Endothelial cell of umbilical vein (primary cell): Measurements from ENCODE around the gene RTN4. TPM values are rescaled to one million over a fixed set of nuclear protein-coding genes. Genes with fewer than 3 reads are reported as not detected.

Source experiments
- BruUV-seq: library from RNA; stranded (reverse); fragments of 400-500 nt; replicated peaks from 2 replicates; lab custom pipeline; 2021; lab: Mats Ljungman, UMichigan
- CTCF ChIA-PET: fragments of 300-600, 350-600 bp; sonication (Branson Sonifier 250); formaldehyde crosslinking; loops from one replicate; lab custom pipeline; 2021; ENCODE audit warnings: antibody characterized with exemption, inconsistent platforms; lab: Charles Lee
- POLR2A ChIA-PET: fragments of 300-600, 350-600 bp; sonication (Branson Sonifier 250); formaldehyde crosslinking; loops from one replicate; lab custom pipeline; 2021; ENCODE audit warnings: antibody characterized with exemption, inconsistent platforms; lab: Charles Lee
- DNase-seq: peaks from one replicate; pipeline ENCODE4 v3.0.0-alpha.2; 2011; ENCODE audit warnings: low read depth, low spot score
- FAIRE-seq: peaks from 2 replicates; lab custom pipeline; 2011; peaks lifted over from hg19 to GRCh38; lab: Jason Lieb, UNC
- H2AFZ ChIP-seq: 2 replicates; pipeline ENCODE4 v1.6.0; 2012; ENCODE audit warnings: low read depth, low read length, control low read depth, inconsistent platforms
- H3K27ac ChIP-seq: 2 replicates; pipeline ENCODE4 v1.5.1; 2011; ENCODE audit warnings: low read depth, mild to moderate bottlenecking, control low read depth, low read length, moderate library complexity; ENCODE audit not compliant: insufficient read depth
- H3K27me3 ChIP-seq, 2 experiments: 2 replicates each; pipeline versions ENCODE4 v1.6.0 to v1.6.1; 2011; ENCODE audit warnings: low read length in 2 of 2, mixed read lengths in 1 of 2; ENCODE audit not compliant: control insufficient read depth in 2 of 2, insufficient read depth in 2 of 2
- H3K36me3 ChIP-seq, 2 experiments: 2 replicates in 1 of 2; 3 replicates in 1 of 2; pipeline ENCODE4 v1.5.1; 2011; ENCODE audit warnings: low read length in 2 of 2, mild to moderate bottlenecking in 1 of 2, moderate library complexity in 1 of 2; ENCODE audit not compliant: control insufficient read depth in 2 of 2, insufficient read depth in 2 of 2; ENCODE audit errors: extremely low read depth in 1 of 2
- H3K4me1 ChIP-seq: 3 replicates; pipeline ENCODE4 v1.5.1; 2011; ENCODE audit warnings: mild to moderate bottlenecking, low read length; ENCODE audit not compliant: control insufficient read depth, insufficient read depth; ENCODE audit errors: extremely low read depth
- H3K4me2 ChIP-seq: 2 replicates; pipeline ENCODE4 v1.6.1; 2011; ENCODE audit warnings: low read length, control low read depth, mixed read lengths; ENCODE audit not compliant: insufficient read depth
- H3K4me3 ChIP-seq, 3 experiments: fragments of 200-600 bp in 1 of 3; sonication (generic), shearing (Covaris generic) in 1 of 3; replicated peaks in 1 of 3; 2 replicates each; pipeline ENCODE4 v1.5.1; 2011 to 2016; ENCODE audit warnings: control low read depth in 3 of 3, low read length in 3 of 3, mild to moderate bottlenecking in 2 of 3, inconsistent platforms in 1 of 3, low read depth in 1 of 3, moderate library complexity in 1 of 3; ENCODE audit not compliant: insufficient read depth in 1 of 3
- H3K79me2 ChIP-seq: 2 replicates; pipeline ENCODE4 v1.6.0; 2012; ENCODE audit warnings: low read length, inconsistent platforms; ENCODE audit not compliant: control insufficient read depth, insufficient read depth
- H3K9ac ChIP-seq: replicated peaks from 2 replicates; pipeline ENCODE3; 2011; ENCODE audit warnings: low read length, control low read depth; ENCODE audit not compliant: insufficient read depth; ENCODE audit errors: extremely low read depth
- H3K9me1 ChIP-seq: replicated peaks from 3 replicates; pipeline ENCODE4 v1.6.0; 2011; ENCODE audit warnings: mild to moderate bottlenecking, low read length; ENCODE audit not compliant: control insufficient read depth, insufficient read depth; ENCODE audit errors: extremely low read depth
- H3K9me3 ChIP-seq: replicated peaks from 2 replicates; pipeline ENCODE4 v1.5.1; 2012; ENCODE audit warnings: low read length, inconsistent platforms; ENCODE audit not compliant: control insufficient read depth, insufficient read depth
- H4K20me1 ChIP-seq: replicated peaks from 2 replicates; pipeline ENCODE3; 2011; ENCODE audit warnings: mild to moderate bottlenecking, low read length; ENCODE audit not compliant: control insufficient read depth, insufficient read depth; ENCODE audit errors: extremely low read depth
- CTCF ChIP-seq, 2 donors: IDR thresholded peaks; 1 replicate in 1 of 2; 2 replicates in 1 of 2; pipeline ENCODE4 v1.5.1; 2011; ENCODE audit warnings: low read length in 2 of 2, mild to moderate bottlenecking in 2 of 2, moderate library complexity in 2 of 2, control low read depth in 1 of 2, inconsistent platforms in 1 of 2, low read depth in 1 of 2; ENCODE audit not compliant: insufficient read depth in 1 of 2; ENCODE audit errors: extremely low read depth in 1 of 2
- EZH2 ChIP-seq: IDR thresholded peaks from 2 replicates; pipeline ENCODE4 v1.6.1; 2012; ENCODE audit warnings: borderline replicate concordance, low read depth, mild to moderate bottlenecking, moderate library complexity, low read length, inconsistent platforms; ENCODE audit not compliant: severe bottlenecking
- FOS ChIP-seq: IDR thresholded peaks from 2 replicates; pipeline ENCODE4 v1.6.1; 2011; ENCODE audit warnings: mild to moderate bottlenecking, low read length, moderate library complexity, borderline replicate concordance; ENCODE audit not compliant: insufficient read depth
- GATA2 ChIP-seq: IDR thresholded peaks from 2 replicates; pipeline ENCODE4 v1.7.0; 2011; ENCODE audit warnings: low read depth, mild to moderate bottlenecking, moderate library complexity, mixed read lengths, low read length; ENCODE audit not compliant: insufficient read length, insufficient read depth
- JUN ChIP-seq: IDR thresholded peaks from 2 replicates; pipeline ENCODE4 v1.6.1; 2011; ENCODE audit warnings: borderline replicate concordance, low read depth; ENCODE audit not compliant: insufficient read length, insufficient read depth
- MAX ChIP-seq: IDR thresholded peaks from 2 replicates; pipeline ENCODE4 v1.6.1; 2011; ENCODE audit not compliant: insufficient read depth, insufficient read length
- MYC ChIP-seq: IDR thresholded peaks from one replicate; pipeline ENCODE4 v1.6.1; 2011; ENCODE audit warnings: mild to moderate bottlenecking, low read depth, low read length
- POLR2A ChIP-seq: IDR thresholded peaks from 2 replicates; pipeline ENCODE4 v1.6.1; 2012; ENCODE audit warnings: low read depth, mild to moderate bottlenecking, control low read depth, low read length
- POLR2AphosphoS5 ChIP-seq: IDR thresholded peaks from 2 replicates; pipeline ENCODE4 v1.6.1; 2012; ENCODE audit warnings: low read depth, mild to moderate bottlenecking, control low read depth, low read length, moderate library complexity; ENCODE audit not compliant: insufficient read depth
- dilution Hi-C: fragments of 300-500 bp; cut with MboI; formaldehyde crosslinking; loops from one replicate; pipeline ENCODE4 v1.15.0; 2019; ENCODE audit warnings: low sequenced_read_pairs; ENCODE audit not compliant: extremely low pct_ligation_motif_present
- intact Hi-C: fragments of 100-400 bp; cut with micrococcal nuclease; formaldehyde crosslinking; loops from one replicate; pipeline ENCODE4 v1.10.0; 2022
- polyA plus RNA-seq, 4 experiments: library from polyadenylated mRNA; depleted of rRNA in 3 of 4; stranded (reverse) in 3 of 4; unstranded in 1 of 4; fragments of >200 nt; gene quantifications; 2 replicates each; pipeline versions ENCODE4 v1.2.1 to v1.2.3, GENCODE V29; 2011 to 2012; ENCODE audit warnings: missing spikeins in 1 of 4
- total RNA-seq: library from RNA; stranded (reverse); gene quantifications from 2 replicates; pipeline ENCODE4 v1.2.3, GENCODE V29; 2021

RTN4 gene
- total and polyA plus RNA-seq, 2 donors (not counting 3 experiments of a cell fraction or from before 2014, with no cell fraction given), result 253 to 486 TPM

- Histone ChIP-seq H3K27ac (peak overlapping the region; percentile 97), H2AFZ (no peak overlapping the region), H3K79me2 (peaks cover 31% of the 10 kb centered on the region), H3K27me3 (no peaks in the 10 kb centered on the region), H4K20me1 (peaks cover 3% of the 10 kb centered on the region), H3K4me3 (peak overlapping the region in 1 of 3 experiments; percentile 72), H3K36me3 (no peaks in the 10 kb centered on the region), H3K4me1 (peaks cover 21% of the 10 kb centered on the region), H3K9me3 (no peaks in the 10 kb centered on the region), H3K9ac (peak overlapping the region; percentile 97), H3K9me1 (no peaks in the 10 kb centered on the region), H3K4me2 (peak overlapping the region; percentile 93)
- BruUV-seq, result no TSS peak
- POLR2A ChIA-PET, result no interaction called here
- DNase-seq (no peak), FAIRE-seq (no peak)
- dilution Hi-C loops, result no loop called here
- TF ChIP-seq EZH2 (no peak), JUN (no peak), POLR2AphosphoS5 (no peak), FOS (no peak), CTCF (IDR thresholded peaks at IDR 0.05; ENCODE audit: extremely low read depth in 1 of 2, insufficient read depth in 1 of 2, low read depth in 1 of 2, low read length in 2 of 2) (no peak), MYC (no peak), POLR2A (no peak), MAX (no peak), GATA2 (no peak)
- CTCF ChIA-PET, result interaction anchor here (0.8 to 4.6 kb wide), 6 partner anchors 33 to 153 kb away, joined by 3 to 129 read pairs (median 3); no protein-coding TSS in a partner anchor
- intact Hi-C loops, result no loop called here
Measured at GRCh38 chr2:55052129-55053061, 2.1 kb upstream of the RTN4 start.
